ENCODE measurements around the gene GCH1. TPM values are rescaled to one million over a fixed set of nuclear protein-coding genes. Genes with fewer than 3 reads are reported as not detected.

Gene GCH1
- total RNA-seq, 1 experiment from 2014 or later: 16.7 TPM

- Histone ChIP-seq H3K4me3 (replicated peaks in 1 of 2; ENCODE audit: low read depth in 1 of 2, low read length in 2 of 2) (no peak overlapping the region), H2AFZ (ENCODE audit: low read depth, low read length, poor library complexity, severe bottlenecking) (no peak overlapping the region), H3K4me2 (ENCODE audit: low read length) (no peak overlapping the region), H4K20me1 (ENCODE audit: insufficient read depth) (no peaks in the 10 kb centered on the region), H3K36me3 (ENCODE audit: control insufficient read depth in 1 of 2, insufficient read depth in 2 of 2, low read length in 2 of 2) (no peaks in the 10 kb centered on the region), H3K9me2 (ENCODE audit: insufficient read depth) (no peaks in the 10 kb centered on the region), H3K9me3 (ENCODE audit: control insufficient read depth in 1 of 2, insufficient read depth in 1 of 2, low read depth in 1 of 2, low read length in 2 of 2) (no peaks in the 10 kb centered on the region), H3K79me2 (ENCODE audit: insufficient read depth, low read length) (no peaks in the 10 kb centered on the region), H3K27me3 (ENCODE audit: insufficient read depth, low read length) (no peaks in the 10 kb centered on the region), H3K9ac (ENCODE audit: low read length) (no peak overlapping the region), H3K4me1 (ENCODE audit: control insufficient read depth in 1 of 2, insufficient read depth in 2 of 2, low read length in 2 of 2) (no peaks in the 10 kb centered on the region), H3K27ac (ENCODE audit: low read depth, low read length) (no peak overlapping the region)
- BruUV-seq (replicated peaks): no TSS peak
- TF ChIP-seq MAX (IDR thresholded peaks at IDR 0.05): no peak
- no peak for TF ChIP-seq ZFX (IDR thresholded peaks at IDR 0.05)
- TF ChIP-seq ATF3 (IDR thresholded peaks at IDR 0.05): no peak
- TF ChIP-seq YY1 (IDR thresholded peaks at IDR 0.05; ENCODE audit: extremely low read depth, insufficient replicate concordance, low read depth, low read length): no peak
- DNase-seq (ENCODE audit: low read depth, low spot score): no peak
- ChIA-PET POLR2A (no interaction called here), CTCF (no interaction called here), RAD21 (ENCODE audit: low non-redundant PET in 1 of 2, low total read pairs in 2 of 2, uncharacterized antibody in 2 of 2, unreplicated experiment in 2 of 2) (no interaction called here)
- ATAC-seq: no peak
- intact Hi-C loops (cut with micrococcal nuclease): no loop called here
Measured at GRCh38 chr14:54853339-54853738, 49.3 kb downstream of the GCH1 start.

GRCh38 chr14:54852215-54852614, 50.4 kb downstream of the GCH1 start:
- RAD21 ChIA-PET (ENCODE audit: low non-redundant PET in 1 of 2, low total read pairs in 2 of 2, uncharacterized antibody in 2 of 2, unreplicated experiment in 2 of 2): no interaction called here
- no peak for TF ChIP-seq CTCF (IDR thresholded peaks at IDR 0.05 in 2 of 3, conservative IDR thresholded peaks at IDR 0.05 in 1 of 3; ENCODE audit: borderline replicate concordance in 1 of 3, insufficient read depth in 1 of 3, low read depth in 2 of 3, low read length in 2 of 3)
- no peak for TF ChIP-seq ZFX (IDR thresholded peaks at IDR 0.05)
- TF ChIP-seq POLR2A (IDR thresholded peaks at IDR 0.05; ENCODE audit: borderline replicate concordance, extremely low read depth, insufficient read depth, insufficient read length): no peak
- no peak for TF ChIP-seq RAD21 (IDR thresholded peaks at IDR 0.05; ENCODE audit: low read depth)
- no peak for TF ChIP-seq CBX3 (IDR thresholded peaks at IDR 0.05; ENCODE audit: low read depth)
- TF ChIP-seq SIN3A (IDR thresholded peaks at IDR 0.05; ENCODE audit: low read depth): no peak
- no peak for TF ChIP-seq MAX (IDR thresholded peaks at IDR 0.05)
- no peak for TF ChIP-seq CEBPB (IDR thresholded peaks at IDR 0.05; ENCODE audit: low read depth)
- H4K20me1 ChIP-seq (ENCODE audit: insufficient read depth): no peaks in the 10 kb centered on the region
- no peaks in the 10 kb centered on the region for H3K4me1 ChIP-seq (ENCODE audit: control insufficient read depth in 1 of 2, insufficient read depth in 2 of 2, low read length in 2 of 2)
- H3K4me3 ChIP-seq (replicated peaks in 1 of 2; ENCODE audit: low read depth in 1 of 2, low read length in 2 of 2): no peak overlapping the region
- no peaks in the 10 kb centered on the region for H3K9me2 ChIP-seq (ENCODE audit: insufficient read depth)
- DNase-seq (ENCODE audit: low read depth, low spot score) (no peak), ATAC-seq (no peak)
- no peaks in the 10 kb centered on the region for H3K9me3 ChIP-seq (ENCODE audit: control insufficient read depth in 1 of 2, insufficient read depth in 1 of 2, low read depth in 1 of 2, low read length in 2 of 2)
- CTCF ChIA-PET: no interaction called here
- POLR2A ChIA-PET: no interaction called here
- H3K79me2 ChIP-seq (ENCODE audit: insufficient read depth, low read length): no peaks in the 10 kb centered on the region
- no TSS peak for BruUV-seq (replicated peaks)
- no peak overlapping the region for H2AFZ ChIP-seq (ENCODE audit: low read depth, low read length, poor library complexity, severe bottlenecking)
- H3K27me3 ChIP-seq (ENCODE audit: insufficient read depth, low read length): no peaks in the 10 kb centered on the region
- no peak overlapping the region for H3K9ac ChIP-seq (ENCODE audit: low read length)
- no peak overlapping the region for H3K4me2 ChIP-seq (ENCODE audit: low read length)
- no peak overlapping the region for H3K27ac ChIP-seq (ENCODE audit: low read depth, low read length)
- intact Hi-C loops (cut with micrococcal nuclease): no loop called here
- no peaks in the 10 kb centered on the region for H3K36me3 ChIP-seq (ENCODE audit: control insufficient read depth in 1 of 2, insufficient read depth in 2 of 2, low read length in 2 of 2)
